ENCODE measurements around the gene FGF14.

FGF14 gene

GRCh38 chr13:102039264-102039663, 362.6 kb downstream of the FGF14 start (continued):
- TF ChIP-seq, protein P1, sequence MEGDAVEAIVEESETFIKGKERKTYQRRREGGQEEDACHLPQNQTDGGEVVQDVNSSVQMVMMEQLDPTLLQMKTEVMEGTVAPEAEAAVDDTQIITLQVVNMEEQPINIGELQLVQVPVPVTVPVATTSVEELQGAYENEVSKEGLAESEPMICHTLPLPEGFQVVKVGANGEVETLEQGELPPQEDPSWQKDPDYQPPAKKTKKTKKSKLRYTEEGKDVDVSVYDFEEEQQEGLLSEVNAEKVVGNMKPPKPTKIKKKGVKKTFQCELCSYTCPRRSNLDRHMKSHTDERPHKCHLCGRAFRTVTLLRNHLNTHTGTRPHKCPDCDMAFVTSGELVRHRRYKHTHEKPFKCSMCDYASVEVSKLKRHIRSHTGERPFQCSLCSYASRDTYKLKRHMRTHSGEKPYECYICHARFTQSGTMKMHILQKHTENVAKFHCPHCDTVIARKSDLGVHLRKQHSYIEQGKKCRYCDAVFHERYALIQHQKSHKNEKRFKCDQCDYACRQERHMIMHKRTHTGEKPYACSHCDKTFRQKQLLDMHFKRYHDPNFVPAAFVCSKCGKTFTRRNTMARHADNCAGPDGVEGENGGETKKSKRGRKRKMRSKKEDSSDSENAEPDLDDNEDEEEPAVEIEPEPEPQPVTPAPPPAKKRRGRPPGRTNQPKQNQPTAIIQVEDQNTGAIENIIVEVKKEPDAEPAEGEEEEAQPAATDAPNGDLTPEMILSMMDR (tag by site-specific recombination; IDR thresholded peaks at IDR 0.05), result no peak
- TF ChIP-seq ZNF580 (tag by site-specific recombination; IDR thresholded peaks at IDR 0.05) (no peak), ZNF335 (tag by site-specific recombination; conservative IDR thresholded peaks at IDR 0.05) (no peak)

- Histone ChIP-seq H3K9me3 (ENCODE audit: control insufficient read depth, insufficient read depth, low read depth, low read length) (no peaks in the 10 kb centered on the region), H3K27ac (ENCODE audit: extremely low read depth, low read depth, low read length) (no peak overlapping the region), H3K4me3 (ENCODE audit: low read depth, low read length) (no peak overlapping the region), H3K4me1 (ENCODE audit: control insufficient read depth, insufficient read depth, low read length) (no peaks in the 10 kb centered on the region), H3K36me3 (ENCODE audit: control insufficient read depth in 2 of 2, insufficient read depth in 1 of 2, low read length in 2 of 2) (no peaks in the 10 kb centered on the region)
- ChIA-PET POLR2A (no interaction called here), CTCF (no interaction called here)
- TF ChIP-seq ZNF248 (tag by site-specific recombination; IDR thresholded peaks at IDR 0.05) (no peak), ZNF121 (tag by site-specific recombination; IDR thresholded peaks at IDR 0.05) (no peak)
Measured at GRCh38 chr13:102038787-102039186, 363.1 kb downstream of the FGF14 start.

GRCh38 chr13:102035969-102036368, 365.9 kb downstream of the FGF14 start:
- TF ChIP-seq ZNF354C (tag by site-specific recombination; IDR thresholded peaks at IDR 0.05; ENCODE audit: borderline replicate concordance, low read depth), result no peak
- no peak for TF ChIP-seq ZNF23 (tag by site-specific recombination; IDR thresholded peaks at IDR 0.05; ENCODE audit: borderline replicate concordance)
- TF ChIP-seq TSHZ1 (tag by site-specific recombination; IDR thresholded peaks at IDR 0.05; ENCODE audit: borderline replicate concordance), result no peak
- no peak for TF ChIP-seq SALL2 (tag by site-specific recombination; IDR thresholded peaks at IDR 0.05; ENCODE audit: borderline replicate concordance)
- TF ChIP-seq ATF2 (tag by site-specific recombination; IDR thresholded peaks at IDR 0.05; ENCODE audit: low read depth), result no peak
- no peak for TF ChIP-seq ZNF600 (tag by site-specific recombination; IDR thresholded peaks at IDR 0.05)
- TF ChIP-seq ZNF830 (tag by site-specific recombination; IDR thresholded peaks at IDR 0.05; ENCODE audit: low read depth), result no peak
- TF ChIP-seq ZNF140 (tag by site-specific recombination; IDR thresholded peaks at IDR 0.05), result no peak
- TF ChIP-seq, protein P2, sequence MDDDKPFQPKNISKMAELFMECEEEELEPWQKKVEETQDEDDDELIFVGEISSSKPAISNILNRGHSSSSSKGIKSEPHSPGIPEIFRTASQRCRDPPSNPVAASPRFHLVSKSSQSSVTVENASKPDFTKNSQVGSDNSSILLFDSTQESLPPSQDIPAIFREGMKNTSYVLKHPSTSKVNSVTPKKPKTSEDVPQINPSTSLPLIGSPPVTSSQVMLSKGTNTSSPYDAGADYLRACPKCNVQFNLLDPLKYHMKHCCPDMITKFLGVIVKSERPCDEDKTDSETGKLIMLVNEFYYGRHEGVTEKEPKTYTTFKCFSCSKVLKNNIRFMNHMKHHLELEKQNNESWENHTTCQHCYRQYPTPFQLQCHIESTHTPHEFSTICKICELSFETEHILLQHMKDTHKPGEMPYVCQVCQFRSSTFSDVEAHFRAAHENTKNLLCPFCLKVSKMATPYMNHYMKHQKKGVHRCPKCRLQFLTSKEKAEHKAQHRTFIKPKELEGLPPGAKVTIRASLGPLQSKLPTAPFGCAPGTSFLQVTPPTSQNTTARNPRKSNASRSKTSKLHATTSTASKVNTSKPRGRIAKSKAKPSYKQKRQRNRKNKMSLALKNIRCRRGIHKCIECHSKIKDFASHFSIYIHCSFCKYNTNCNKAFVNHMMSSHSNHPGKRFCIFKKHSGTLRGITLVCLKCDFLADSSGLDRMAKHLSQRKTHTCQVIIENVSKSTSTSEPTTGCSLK (tag by site-specific recombination; IDR thresholded peaks at IDR 0.05), result no peak
- no peak for TF ChIP-seq ZNF658 (tag by site-specific recombination; IDR thresholded peaks at IDR 0.05)
- TF ChIP-seq ZSCAN5A (tag by site-specific recombination; IDR thresholded peaks at IDR 0.05), result no peak
- TF ChIP-seq ZNF202 (tag by site-specific recombination; IDR thresholded peaks at IDR 0.05; ENCODE audit: borderline replicate concordance), result no peak
- ChIA-PET POLR2A (no interaction called here), CTCF (no interaction called here)
- Histone ChIP-seq H3K36me3 (ENCODE audit: control insufficient read depth in 2 of 2, insufficient read depth in 1 of 2, low read length in 2 of 2) (no peaks in the 10 kb centered on the region), H3K4me3 (ENCODE audit: low read depth, low read length) (no peak overlapping the region), H3K4me1 (ENCODE audit: control insufficient read depth, insufficient read depth, low read length) (no peaks in the 10 kb centered on the region), H3K9me3 (ENCODE audit: control insufficient read depth, insufficient read depth, low read depth, low read length) (no peaks in the 10 kb centered on the region), H3K27ac (ENCODE audit: extremely low read depth, low read depth, low read length) (no peak overlapping the region)
